SK-N-SH (cell line): ENCODE measurements around the gene ATP5MG. TPM values are rescaled to one million over a fixed set of nuclear protein-coding genes. Genes with fewer than 3 reads are reported as not detected.

Experiments used
- CTCF ChIA-PET: fragments of 300-600, 350-600 bp; formaldehyde crosslinking; extraction: SDS; loops from one replicate; lab custom pipeline; 2021; lab: Yijun Ruan, JAX
- POLR2A ChIA-PET: fragments of 350-600 bp; sonication (Branson Sonifier 250); formaldehyde crosslinking; extraction: SDS; loops from one replicate; lab custom pipeline; 2020; ENCODE audit warnings: antibody characterized with exemption, inconsistent platforms; lab: Yijun Ruan, JAX
- DNase-seq: peaks from one replicate; pipeline ENCODE4 v3.0.0; 2012
- H2AFZ ChIP-seq: fragments of 200-600 bp; sonication (generic); 2 replicates; pipeline ENCODE4 v1.8.1; 2016; ENCODE audit warnings: antibody characterized with exemption, mild to moderate bottlenecking, low read depth
- H3F3A ChIP-seq: fragments of 200-600 bp; sonication (generic); replicated peaks from 2 replicates; pipeline ENCODE3; 2016; ENCODE audit warnings: antibody characterized with exemption, mild to moderate bottlenecking; ENCODE audit not compliant: insufficient read depth
- H3K27ac ChIP-seq, 2 experiments: fragments of 200-500 bp in 1 of 2; fragments of 200-600 bp in 1 of 2; sonication (Bioruptor generic) in 1 of 2; sonication (generic), shearing (Covaris generic) in 1 of 2; 2 replicates each; pipeline versions ENCODE4 v1.5.1 to v1.6.1; 2014 to 2016; ENCODE audit warnings: low read depth in 2 of 2, inconsistent platforms in 1 of 2, low read length in 1 of 2, mild to moderate bottlenecking in 1 of 2, mixed read lengths in 1 of 2
- H3K27me3 ChIP-seq: fragments of 200-600 bp; sonication (generic), shearing (Covaris generic); 2 replicates; pipeline ENCODE4 v1.6.1; 2016; ENCODE audit warnings: mixed run types; ENCODE audit not compliant: insufficient read depth
- H3K36me3 ChIP-seq, 2 experiments: fragments of 200-500 bp in 1 of 2; fragments of 200-600 bp in 1 of 2; sonication (Bioruptor generic) in 1 of 2; sonication (generic) in 1 of 2; replicated peaks in 1 of 2; 2 replicates each; pipeline versions ENCODE3 to v1.5.1; 2014 to 2016; ENCODE audit warnings: low read length in 1 of 2, mild to moderate bottlenecking in 1 of 2; ENCODE audit not compliant: insufficient read depth in 2 of 2, control insufficient read depth in 1 of 2
- H3K4me1 ChIP-seq, 2 experiments: fragments of 200-500 bp in 1 of 2; fragments of 200-600 bp in 1 of 2; sonication (Bioruptor generic) in 1 of 2; sonication (generic), shearing (Covaris generic) in 1 of 2; 2 replicates each; pipeline versions ENCODE4 v1.5.1 to v1.6.1; 2014 to 2016; ENCODE audit warnings: low read depth in 1 of 2, low read length in 1 of 2, mixed run types in 1 of 2; ENCODE audit not compliant: insufficient read depth in 2 of 2, control insufficient read depth in 1 of 2
- H3K4me2 ChIP-seq: fragments of 200-600 bp; sonication (generic), shearing (Covaris generic); 2 replicates; pipeline ENCODE4 v1.6.1; 2017; ENCODE audit warnings: mixed run types
- H3K4me3 ChIP-seq, 2 experiments: fragments of 200-500 bp in 1 of 2; fragments of 200-600 bp in 1 of 2; sonication (Bioruptor generic) in 1 of 2; sonication (generic), shearing (Covaris generic) in 1 of 2; 2 replicates each; pipeline versions ENCODE4 v1.5.1 to v1.8.1; 2014 to 2016; ENCODE audit warnings: low read depth in 2 of 2, inconsistent platforms in 1 of 2, low read length in 1 of 2, mild to moderate bottlenecking in 1 of 2, mixed read lengths in 1 of 2, moderate library complexity in 1 of 2
- H3K79me2 ChIP-seq: fragments of 200-600 bp; sonication (generic); 2 replicates; pipeline ENCODE4 v1.8.1; 2017; ENCODE audit warnings: mild to moderate bottlenecking; ENCODE audit not compliant: insufficient read depth
- H3K9ac ChIP-seq: fragments of 200-600 bp; sonication (generic); 2 replicates; pipeline ENCODE4 v1.6.1; 2017; ENCODE audit warnings: mixed run types
- H3K9me2 ChIP-seq: fragments of 200-600 bp; sonication (generic); 2 replicates; pipeline ENCODE4 v1.6.1; 2017; ENCODE audit warnings: mixed run types
- H3K9me3 ChIP-seq: fragments of 200-600 bp; sonication (generic); 2 replicates; pipeline ENCODE4 v1.6.1; 2017; ENCODE audit warnings: mixed run types, mild to moderate bottlenecking, moderate library complexity
- H4K20me1 ChIP-seq: fragments of 200-600 bp; sonication (generic); 2 replicates; pipeline ENCODE4 v1.6.1; 2017; ENCODE audit warnings: mild to moderate bottlenecking, mixed run types; ENCODE audit not compliant: insufficient read depth
- CHD2 ChIP-seq: fragments of 150-350 bp; IDR thresholded peaks from 2 replicates; pipeline ENCODE4 v1.6.1; 2018; ENCODE audit warnings: low read length; ENCODE audit not compliant: partially characterized antibody
- ELF1 ChIP-seq: IDR thresholded peaks from 2 replicates; pipeline ENCODE4 v1.4.0; 2012
- EP300 ChIP-seq, 2 experiments: IDR thresholded peaks; 2 replicates each; pipeline versions ENCODE4 v1.4.0 to v1.6.1; 2012; ENCODE audit warnings: borderline replicate concordance in 1 of 2, low read depth in 1 of 2, low read length in 1 of 2
- FOXJ3 ChIP-seq: sonication (generic); formaldehyde crosslinking; IDR thresholded peaks from 2 replicates; pipeline ENCODE4 v1.5.1; 2020; ENCODE audit warnings: mild to moderate bottlenecking, missing genetic modification reagents
- JUND ChIP-seq: IDR thresholded peaks from 2 replicates; pipeline ENCODE4 v1.4.0; 2012
- MEF2A ChIP-seq: IDR thresholded peaks from 2 replicates; pipeline ENCODE4 v1.4.0; 2012; ENCODE audit warnings: low read depth, borderline replicate concordance
- MXI1 ChIP-seq: IDR thresholded peaks from 2 replicates; pipeline ENCODE4 v1.6.1; 2012; ENCODE audit warnings: mild to moderate bottlenecking, low read depth, low read length, improper control_type of control experiment
- NFIC ChIP-seq: IDR thresholded peaks from 2 replicates; pipeline ENCODE4 v1.4.0; 2012; ENCODE audit warnings: borderline replicate concordance
- NRF1 ChIP-seq: IDR thresholded peaks from 2 replicates; pipeline ENCODE4 v1.6.1; 2012; ENCODE audit warnings: low read depth, mild to moderate bottlenecking, low read length
- POLR2AphosphoS5 ChIP-seq: IDR thresholded peaks from 2 replicates; pipeline ENCODE4 v1.6.1; 2012; ENCODE audit warnings: low read depth, low read length
- RAD21 ChIP-seq: IDR thresholded peaks from 2 replicates; pipeline ENCODE4 v1.6.1; 2012; ENCODE audit warnings: mild to moderate bottlenecking, low read length
- REST ChIP-seq: IDR thresholded peaks from 2 replicates; pipeline ENCODE4 v1.6.1; 2012; ENCODE audit warnings: mild to moderate bottlenecking, low read depth, low read length, moderate library complexity
- RFX5 ChIP-seq: IDR thresholded peaks from 2 replicates; pipeline ENCODE4 v1.6.1; 2012; ENCODE audit warnings: mild to moderate bottlenecking, improper control_type of control experiment, low read length
- TAF1 ChIP-seq: IDR thresholded peaks from 2 replicates; pipeline ENCODE4 v1.6.1; 2012; ENCODE audit warnings: low read depth, mild to moderate bottlenecking, low read length, moderate library complexity, borderline replicate concordance
- TEAD4 ChIP-seq: IDR thresholded peaks from 2 replicates; pipeline ENCODE4 v1.4.0; 2012; ENCODE audit warnings: mild to moderate bottlenecking, borderline replicate concordance; ENCODE audit not compliant: insufficient read depth
- YY1 ChIP-seq: IDR thresholded peaks from 2 replicates; pipeline ENCODE4 v1.4.0; 2012; ENCODE audit warnings: low read depth, mild to moderate bottlenecking
- WGBS: methylation state at CpG from one replicate; pipeline ENCODE4 v1.1.6; 2017; ENCODE audit warnings: low lambda C conversion rate; 5-methylcytosine and 5-hydroxymethylcytosine counted together
- polyA plus RNA-seq, 3 experiments: library from polyadenylated mRNA; depleted of rRNA; stranded (reverse); fragments of >200 nt; gene quantifications; 2 replicates each; pipeline ENCODE4 v1.2.3, GENCODE V29; 2012
- TF ChIP-seq, protein P1 (sequence below): fragments of 200-600 bp; sonication (generic); IDR thresholded peaks from 2 replicates; pipeline ENCODE4 v1.6.1; 2017; ENCODE audit warnings: antibody characterized with exemption, mild to moderate bottlenecking, moderate library complexity
- TF ChIP-seq, protein P2 (sequence below): IDR thresholded peaks from 2 replicates; pipeline ENCODE4 v1.4.0; 2012; ENCODE audit warnings: low read depth, borderline replicate concordance
- TF ChIP-seq, protein P3 (sequence below): fragments of 150-350 bp; IDR thresholded peaks from 2 replicates; pipeline ENCODE4 v1.6.1; 2017; ENCODE audit warnings: antibody characterized with exemption, low read length, low read depth, borderline replicate concordance
- TF ChIP-seq, protein P4 (sequence below): IDR thresholded peaks from 2 replicates; pipeline ENCODE4; 2012
- TF ChIP-seq, protein P5 (sequence below): fragments of 150-350 bp; IDR thresholded peaks from 2 replicates; pipeline ENCODE4 v1.6.1; 2016; ENCODE audit warnings: mild to moderate bottlenecking, low read depth, low read length

The ATP5MG gene
- polyA plus RNA-seq (2012; rRNA removed) = 140 and 152 TPM in 2 replicates
- polyA plus RNA-seq (2012; cell fraction: cytosol; rRNA removed) = 157 and 208 TPM in 2 replicates
- polyA plus RNA-seq (2012; cell fraction: nucleus; rRNA removed) = 43.1 and 66.4 TPM in 2 replicates

GRCh38 chr11:118401151-118401879 is at the start of gene ATP5MG:
Gene ATP5MG, plus strand, starts transcription at chr11:118401606. Its CDS starts 60 bp downstream, at chr11:118401666.
- POLR2A ChIA-PET = interaction anchor here (0.8 to 1.7 kb wide), 3 partner anchors 33 to 35 kb away, joined by 3 to 5 read pairs (median 4); partner anchors contain the start of gene KMT2A
- Histone ChIP-seq H3K79me2 (peaks cover 50% of the 10 kb centered on the region), H3F3A (peaks cover 22% of the 10 kb centered on the region), H3K9me2 (no peaks in the 10 kb centered on the region), H3K4me3 (peak within 1 kb of the TSS; percentile 84 to 96), H3K27ac (peak within 1 kb of the TSS; percentile 78 to 93), H3K9ac (peak within 1 kb of the TSS; percentile 86), H3K9me3 (no peaks in the 10 kb centered on the region), H3K36me3 (peaks cover 23 to 47% of the 10 kb centered on the region in 2 experiments), H3K4me1 (peaks cover 8 to 14% of the 10 kb centered on the region in 2 experiments; a peak in 3 of 4 replicates), H4K20me1 (peaks cover 34% of the 10 kb centered on the region; the same call in 1 of the 2 replicates), H2AFZ (peak within 1 kb of the TSS; percentile 92), H3K27me3 (no peaks in the 10 kb centered on the region), H3K4me2 (peak within 1 kb of the TSS; percentile 62)
- WGBS = under 1% methylated on average over 44 of the region's 51 CpGs
- peak; percentile 89 for DNase-seq
- CTCF ChIA-PET = interaction anchor here (0.7 to 2.7 kb wide), 4 partner anchors 12 to 87 kb away, joined by 3 to 9 read pairs (median 4); no protein-coding TSS in a partner anchor
- TF ChIP-seq, protein P1, sequence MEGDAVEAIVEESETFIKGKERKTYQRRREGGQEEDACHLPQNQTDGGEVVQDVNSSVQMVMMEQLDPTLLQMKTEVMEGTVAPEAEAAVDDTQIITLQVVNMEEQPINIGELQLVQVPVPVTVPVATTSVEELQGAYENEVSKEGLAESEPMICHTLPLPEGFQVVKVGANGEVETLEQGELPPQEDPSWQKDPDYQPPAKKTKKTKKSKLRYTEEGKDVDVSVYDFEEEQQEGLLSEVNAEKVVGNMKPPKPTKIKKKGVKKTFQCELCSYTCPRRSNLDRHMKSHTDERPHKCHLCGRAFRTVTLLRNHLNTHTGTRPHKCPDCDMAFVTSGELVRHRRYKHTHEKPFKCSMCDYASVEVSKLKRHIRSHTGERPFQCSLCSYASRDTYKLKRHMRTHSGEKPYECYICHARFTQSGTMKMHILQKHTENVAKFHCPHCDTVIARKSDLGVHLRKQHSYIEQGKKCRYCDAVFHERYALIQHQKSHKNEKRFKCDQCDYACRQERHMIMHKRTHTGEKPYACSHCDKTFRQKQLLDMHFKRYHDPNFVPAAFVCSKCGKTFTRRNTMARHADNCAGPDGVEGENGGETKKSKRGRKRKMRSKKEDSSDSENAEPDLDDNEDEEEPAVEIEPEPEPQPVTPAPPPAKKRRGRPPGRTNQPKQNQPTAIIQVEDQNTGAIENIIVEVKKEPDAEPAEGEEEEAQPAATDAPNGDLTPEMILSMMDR = peak; percentile 26; the same call in 1 of the 2 replicates
- TF ChIP-seq RAD21 (no peak), POLR2AphosphoS5 (peak; percentile 79), NFIC (no peak; the same call in 1 of the 2 replicates), YY1 (no peak), TEAD4 (no peak), REST (no peak), CHD2 (peak; percentile 48), FOXJ3 (CRISPR knock-in tag) (peak; percentile 23; the same call in 1 of the 2 replicates), RFX5 (no peak), JUND (no peak), NRF1 (peak; percentile 74), EP300 (IDR thresholded peaks at IDR 0.05; ENCODE audit: borderline replicate concordance in 1 of 2, low read depth in 1 of 2, low read length in 1 of 2) (no peak), ELF1 (peak; percentile 64), MEF2A (no peak), MXI1 (peak; percentile 77), TAF1 (no peak; the same call in 1 of the 2 replicates)
- TF ChIP-seq, protein P2, sequence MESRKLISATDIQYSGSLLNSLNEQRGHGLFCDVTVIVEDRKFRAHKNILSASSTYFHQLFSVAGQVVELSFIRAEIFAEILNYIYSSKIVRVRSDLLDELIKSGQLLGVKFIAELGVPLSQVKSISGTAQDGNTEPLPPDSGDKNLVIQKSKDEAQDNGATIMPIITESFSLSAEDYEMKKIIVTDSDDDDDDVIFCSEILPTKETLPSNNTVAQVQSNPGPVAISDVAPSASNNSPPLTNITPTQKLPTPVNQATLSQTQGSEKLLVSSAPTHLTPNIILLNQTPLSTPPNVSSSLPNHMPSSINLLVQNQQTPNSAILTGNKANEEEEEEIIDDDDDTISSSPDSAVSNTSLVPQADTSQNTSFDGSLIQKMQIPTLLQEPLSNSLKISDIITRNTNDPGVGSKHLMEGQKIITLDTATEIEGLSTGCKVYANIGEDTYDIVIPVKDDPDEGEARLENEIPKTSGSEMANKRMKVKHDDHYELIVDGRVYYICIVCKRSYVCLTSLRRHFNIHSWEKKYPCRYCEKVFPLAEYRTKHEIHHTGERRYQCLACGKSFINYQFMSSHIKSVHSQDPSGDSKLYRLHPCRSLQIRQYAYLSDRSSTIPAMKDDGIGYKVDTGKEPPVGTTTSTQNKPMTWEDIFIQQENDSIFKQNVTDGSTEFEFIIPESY = no peak
- TF ChIP-seq, protein P3, sequence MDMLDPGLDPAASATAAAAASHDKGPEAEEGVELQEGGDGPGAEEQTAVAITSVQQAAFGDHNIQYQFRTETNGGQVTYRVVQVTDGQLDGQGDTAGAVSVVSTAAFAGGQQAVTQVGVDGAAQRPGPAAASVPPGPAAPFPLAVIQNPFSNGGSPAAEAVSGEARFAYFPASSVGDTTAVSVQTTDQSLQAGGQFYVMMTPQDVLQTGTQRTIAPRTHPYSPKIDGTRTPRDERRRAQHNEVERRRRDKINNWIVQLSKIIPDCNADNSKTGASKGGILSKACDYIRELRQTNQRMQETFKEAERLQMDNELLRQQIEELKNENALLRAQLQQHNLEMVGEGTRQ = no peak
- TF ChIP-seq, protein P4, sequence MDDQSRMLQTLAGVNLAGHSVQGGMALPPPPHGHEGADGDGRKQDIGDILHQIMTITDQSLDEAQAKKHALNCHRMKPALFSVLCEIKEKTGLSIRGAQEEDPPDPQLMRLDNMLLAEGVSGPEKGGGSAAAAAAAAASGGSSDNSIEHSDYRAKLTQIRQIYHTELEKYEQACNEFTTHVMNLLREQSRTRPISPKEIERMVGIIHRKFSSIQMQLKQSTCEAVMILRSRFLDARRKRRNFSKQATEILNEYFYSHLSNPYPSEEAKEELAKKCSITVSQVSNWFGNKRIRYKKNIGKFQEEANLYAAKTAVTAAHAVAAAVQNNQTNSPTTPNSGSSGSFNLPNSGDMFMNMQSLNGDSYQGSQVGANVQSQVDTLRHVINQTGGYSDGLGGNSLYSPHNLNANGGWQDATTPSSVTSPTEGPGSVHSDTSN = peak; percentile 21; the same call in 1 of the 2 replicates
- TF ChIP-seq, protein P5, sequence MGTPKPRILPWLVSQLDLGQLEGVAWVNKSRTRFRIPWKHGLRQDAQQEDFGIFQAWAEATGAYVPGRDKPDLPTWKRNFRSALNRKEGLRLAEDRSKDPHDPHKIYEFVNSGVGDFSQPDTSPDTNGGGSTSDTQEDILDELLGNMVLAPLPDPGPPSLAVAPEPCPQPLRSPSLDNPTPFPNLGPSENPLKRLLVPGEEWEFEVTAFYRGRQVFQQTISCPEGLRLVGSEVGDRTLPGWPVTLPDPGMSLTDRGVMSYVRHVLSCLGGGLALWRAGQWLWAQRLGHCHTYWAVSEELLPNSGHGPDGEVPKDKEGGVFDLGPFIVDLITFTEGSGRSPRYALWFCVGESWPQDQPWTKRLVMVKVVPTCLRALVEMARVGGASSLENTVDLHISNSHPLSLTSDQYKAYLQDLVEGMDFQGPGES = no peak
